ENCODE measurements around the gene SPEF2. TPM values are rescaled to one million over a fixed set of nuclear protein-coding genes. Genes with fewer than 3 reads are reported as not detected.

SPEF2 gene
- total and polyA plus RNA-seq, 10 of the 15 experiments (the other 5 are each of a cell fraction or from before 2014, with no cell fraction given): 0.03 to 2.0 (median 0.07) TPM; not detected in 3

DNA sequence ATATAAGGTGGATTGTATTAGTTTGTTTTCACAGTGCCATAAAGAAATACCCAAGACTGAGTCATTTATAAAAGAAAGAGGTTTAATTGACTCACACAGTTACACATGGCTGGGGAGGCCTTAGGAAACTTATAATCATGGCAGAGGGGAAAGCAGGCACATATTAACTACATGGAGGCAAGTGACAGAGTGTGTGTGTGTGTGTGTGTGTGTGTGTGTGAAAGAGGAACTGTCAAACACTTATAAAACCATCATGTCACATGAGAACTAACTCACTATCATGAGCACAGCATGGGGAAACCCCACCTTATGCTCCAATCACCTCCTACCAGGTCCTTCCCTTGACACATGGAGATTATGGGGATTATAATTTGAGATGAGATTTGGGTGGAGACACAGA is 118.6 kb downstream of the SPEF2 start:
- Histone ChIP-seq H4K20me1 (ENCODE audit: control insufficient read depth, insufficient read depth) (no peaks in the 10 kb centered on the region), H3K4me1 (ENCODE audit: control insufficient read depth, insufficient read depth, low read length) (no peaks in the 10 kb centered on the region), H3K36me3 (ENCODE audit: control insufficient read depth in 2 of 2, insufficient read depth in 2 of 2, low read length in 1 of 2) (no peaks in the 10 kb centered on the region), H3K27me3 (replicated peaks in 1 of 2; ENCODE audit: control insufficient read depth in 2 of 2, insufficient read depth in 2 of 2, low read length in 1 of 2) (no peaks in the 10 kb centered on the region), H3K9me3 (replicated peaks; ENCODE audit: control insufficient read depth, insufficient read depth, low read length) (no peaks in the 10 kb centered on the region), H3K79me2 (ENCODE audit: control insufficient read depth, insufficient read depth, low read length) (no peaks in the 10 kb centered on the region), H3K4me2 (ENCODE audit: control insufficient read depth, insufficient read depth) (no peak overlapping the region), H2AFZ (ENCODE audit: control insufficient read depth, low read depth, low read length) (no peak overlapping the region), H3K27ac (ENCODE audit: control insufficient read depth, insufficient read depth) (no peak overlapping the region), H3K4me3 (no peak overlapping the region), H3K9ac (ENCODE audit: control insufficient read depth, insufficient read depth, low read length) (no peak overlapping the region)
- TF ChIP-seq SPI1 (IDR thresholded peaks at IDR 0.05; ENCODE audit: borderline replicate concordance, insufficient read depth, low read depth, low read length) (peak; percentile 56; the same call in 1 of the 2 replicates), BHLHE40 (IDR thresholded peaks at IDR 0.05; ENCODE audit: borderline replicate concordance in 1 of 2, low read depth in 2 of 2, low read length in 1 of 2) (peak in 1 of 2 experiments; percentile 66; a peak in 1 of 4 replicates), IKZF1 (conservative IDR thresholded peaks at IDR 0.05) (no peak)
- FAIRE-seq (no peak), ATAC-seq (peak; percentile 71), DNase-seq (ENCODE audit: low read depth, low spot score) (no peak)
- ChIA-PET RAD21 (ENCODE audit: unreplicated experiment) (no interaction called here), SMC1A (ENCODE audit: uncharacterized antibody, unreplicated experiment) (no interaction called here), POLR2A (no interaction called here), CTCF (no interaction called here)
- no TSS peak for BruUV-seq (replicated peaks)
- in situ Hi-C loops (cut with MboI): no loop called here
- intact Hi-C loops (cut with micrococcal nuclease; ENCODE audit: unreplicated experiment): no loop called here

DNA sequence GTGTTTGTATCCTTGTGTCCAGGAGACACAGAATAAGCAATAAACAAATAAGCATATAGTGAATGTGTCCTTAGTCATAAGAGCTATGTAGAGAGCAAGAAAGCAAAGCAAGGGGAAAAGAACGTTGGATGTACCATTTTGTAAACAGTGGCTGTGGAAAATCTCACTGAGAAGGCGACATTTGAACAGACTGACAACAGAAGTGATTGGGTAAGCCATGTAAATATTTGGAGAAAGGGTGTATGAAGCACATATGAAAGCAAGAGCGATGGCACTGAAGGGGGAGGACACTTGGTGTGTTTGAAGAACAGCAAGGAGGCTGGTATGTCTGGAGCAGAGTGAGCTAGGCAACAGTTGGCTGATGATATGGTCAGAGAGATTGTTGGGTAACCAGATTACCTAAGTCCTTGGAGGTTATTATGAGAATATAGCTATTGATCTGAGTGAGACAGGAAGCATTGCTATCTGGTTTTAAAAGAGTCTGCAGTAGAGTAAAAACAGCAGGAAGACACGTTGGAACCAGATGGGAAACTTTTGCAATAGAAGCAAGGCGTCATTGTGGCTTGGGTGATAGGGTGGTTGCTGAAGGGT is 123.6 kb downstream of the SPEF2 start:
- ChIA-PET SMC1A (ENCODE audit: uncharacterized antibody, unreplicated experiment) (no interaction called here), CTCF (no interaction called here), POLR2A (no interaction called here), RAD21 (ENCODE audit: unreplicated experiment) (no interaction called here)
- Histone ChIP-seq H3K4me3 (no peak overlapping the region), H3K9me3 (replicated peaks; ENCODE audit: control insufficient read depth, insufficient read depth, low read length) (no peaks in the 10 kb centered on the region), H3K79me2 (ENCODE audit: control insufficient read depth, insufficient read depth, low read length) (no peaks in the 10 kb centered on the region), H3K36me3 (ENCODE audit: control insufficient read depth in 2 of 2, insufficient read depth in 2 of 2, low read length in 1 of 2) (no peaks in the 10 kb centered on the region), H3K27ac (ENCODE audit: control insufficient read depth, insufficient read depth) (no peak overlapping the region), H4K20me1 (ENCODE audit: control insufficient read depth, insufficient read depth) (no peaks in the 10 kb centered on the region), H3K4me1 (ENCODE audit: control insufficient read depth, insufficient read depth, low read length) (no peaks in the 10 kb centered on the region), H3K27me3 (replicated peaks in 1 of 2; ENCODE audit: control insufficient read depth in 2 of 2, insufficient read depth in 2 of 2, low read length in 1 of 2) (no peaks in the 10 kb centered on the region), H2AFZ (ENCODE audit: control insufficient read depth, low read depth, low read length) (no peak overlapping the region), H3K9ac (ENCODE audit: control insufficient read depth, insufficient read depth, low read length) (no peak overlapping the region), H3K4me2 (ENCODE audit: control insufficient read depth, insufficient read depth) (no peak overlapping the region)
- no peak for FAIRE-seq
- TF ChIP-seq SMARCA5 (IDR thresholded peaks at IDR 0.05) (no peak), HDGF (IDR thresholded peaks at IDR 0.05) (no peak), ZBED1 (IDR thresholded peaks at IDR 0.05; ENCODE audit: borderline replicate concordance) (no peak), SREBF1 (IDR thresholded peaks at IDR 0.05; ENCODE audit: low read length) (no peak), SMAD5 (IDR thresholded peaks at IDR 0.05; ENCODE audit: low read depth) (no peak), SKIL (IDR thresholded peaks at IDR 0.05; ENCODE audit: low read depth, poor library complexity, severe bottlenecking) (no peak), SMAD1 (IDR thresholded peaks at IDR 0.05; ENCODE audit: low read depth, partially characterized antibody) (no peak), CREM (IDR thresholded peaks at IDR 0.05; ENCODE audit: low read depth) (no peak), MYB (IDR thresholded peaks at IDR 0.05; ENCODE audit: borderline replicate concordance, low read depth, low read length) (no peak), CREB1 (IDR thresholded peaks at IDR 0.05; ENCODE audit: low read depth) (no peak), YY1 (IDR thresholded peaks at IDR 0.05; ENCODE audit: low read depth, low read length) (no peak), EGR1 (IDR thresholded peaks at IDR 0.05; ENCODE audit: borderline replicate concordance in 1 of 2, low read depth in 2 of 2, low read length in 2 of 2) (no peak)
- intact Hi-C loops (cut with micrococcal nuclease; ENCODE audit: unreplicated experiment): no loop called here
- DNase-seq (ENCODE audit: low read depth, low spot score): no peak
- 9% methylated on average over 5 of the region's 5 CpGs for WGBS (ENCODE audit: insufficient coverage, insufficient replicate concordance, low lambda C conversion rate, missing lambda C conversion rate)
- no TSS peak for BruUV-seq (replicated peaks)
- in situ Hi-C loops (cut with MboI): no loop called here
- peak; percentile 28; the same call in 2 of the 3 replicates for ATAC-seq
